Measurements from ENCODE around the gene FAM53A.

GRCh38 chr4:1637580-1638271, 46.4 kb downstream of the FAM53A start:
- TF ChIP-seq CHD2 (IDR thresholded peaks at IDR 0.05; ENCODE audit: low read length, partially characterized antibody) (no peak), CTCF (IDR thresholded peaks at IDR 0.05) (no peak), RCOR1 (IDR thresholded peaks at IDR 0.05; ENCODE audit: low read depth, low read length) (no peak), POLR2A (IDR thresholded peaks at IDR 0.05; ENCODE audit: low read length) (no peak), KDM1A (IDR thresholded peaks at IDR 0.05; ENCODE audit: low read depth) (no peak), EP300 (IDR thresholded peaks at IDR 0.05) (no peak)

Measured in A549 (cell line).